ENCODE results near the gene ZMYND8.

- TF ChIP-seq TAF1 (IDR thresholded peaks at IDR 0.05; ENCODE audit: borderline replicate concordance, insufficient read depth, low read length) (no peak), REST (IDR thresholded peaks at IDR 0.05; ENCODE audit: insufficient read depth in 1 of 2, low read depth in 2 of 2, low read length in 2 of 2) (no peak)
These were observed 73.6 kb downstream of the ZMYND8 start for GRCh38 chr20:47282864-47283263.

All from PFSK-1 (cell line).